ENCODE data around the gene CDH4. TPM values are rescaled to one million over a fixed set of nuclear protein-coding genes. Genes with fewer than 3 reads are reported as not detected.

CDH4 gene
- total RNA-seq, 6 donors from 2014 or later = 0.20 to 1.0 (median 0.40) TPM; not detected in 1

GRCh38 chr20:61373956-61374545 lies 122.0 kb downstream of the CDH4 start:
- WGBS, 2 donors = 86 to 87% methylated on average over 19 of the region's 19 CpGs
- no peaks in the 10 kb centered on the region for H3K4me1 ChIP-seq
- H3K36me3 ChIP-seq = no peaks in the 10 kb centered on the region
- no peak for ATAC-seq (ENCODE audit: low FRiP score in 2 of 2)
- TF ChIP-seq CTCF (IDR thresholded peaks at IDR 0.05) = no peak
- TF ChIP-seq EP300 (IDR thresholded peaks at IDR 0.05) = no peak
- no peak for TF ChIP-seq POLR2A (IDR thresholded peaks at IDR 0.05)
- no peak for TF ChIP-seq POLR2AphosphoS5 (IDR thresholded peaks at IDR 0.05)
- no peak overlapping the region for H3K27ac ChIP-seq
- H3K27me3 ChIP-seq = no peaks in the 10 kb centered on the region
- DNase-seq = no peak
- peaks cover 0 to 5% (median 0%) of the 10 kb centered on the region in 4 donors for H3K9me3 ChIP-seq
- H3K4me3 ChIP-seq = no peak overlapping the region

- no peak for ATAC-seq (ENCODE audit: low FRiP score in 2 of 2)
Measured at GRCh38 chr20:61376541-61377240, 124.6 kb downstream of the CDH4 start.

GRCh38 chr20:61378694-61379355 lies 126.8 kb downstream of the CDH4 start:
- Histone ChIP-seq H3K36me3 (no peaks in the 10 kb centered on the region), H3K27ac (no peak overlapping the region), H3K27me3 (no peaks in the 10 kb centered on the region), H3K4me3 (no peak overlapping the region), H3K4me1 (no peaks in the 10 kb centered on the region), H3K9me3 (peaks cover 0 to 11% (median 2%) of the 10 kb centered on the region in 4 donors)
- 50 to 67% methylated on average over 7 of the region's 7 CpGs for WGBS, 2 donors
- TF ChIP-seq POLR2A (IDR thresholded peaks at IDR 0.05) = no peak
- TF ChIP-seq POLR2AphosphoS5 (IDR thresholded peaks at IDR 0.05) = no peak
- TF ChIP-seq EP300 (IDR thresholded peaks at IDR 0.05) = no peak
- no peak for TF ChIP-seq CTCF (IDR thresholded peaks at IDR 0.05)
- DNase-seq (no peak), ATAC-seq (ENCODE audit: low FRiP score in 2 of 2) (no peak)

More at GRCh38 chr20:61376541-61377240, 124.6 kb downstream of the CDH4 start:
- Histone ChIP-seq H3K27ac (no peak overlapping the region), H3K4me3 (no peak overlapping the region), H3K9me3 (peaks cover 0 to 5% (median 0%) of the 10 kb centered on the region in 4 donors), H3K27me3 (no peaks in the 10 kb centered on the region), H3K36me3 (no peaks in the 10 kb centered on the region), H3K4me1 (no peaks in the 10 kb centered on the region)
- no peak for TF ChIP-seq POLR2A (IDR thresholded peaks at IDR 0.05)
- no peak for TF ChIP-seq POLR2AphosphoS5 (IDR thresholded peaks at IDR 0.05)
- TF ChIP-seq CTCF (IDR thresholded peaks at IDR 0.05) = no peak
- no peak for TF ChIP-seq EP300 (IDR thresholded peaks at IDR 0.05)
- 86 to 89% methylated on average over 12 of the region's 12 CpGs for WGBS, 2 donors
- no peak for DNase-seq

GRCh38 chr20:61379898-61380544 lies 128.0 kb downstream of the CDH4 start:
- no peaks in the 10 kb centered on the region for H3K27me3 ChIP-seq
- no peaks in the 10 kb centered on the region for H3K36me3 ChIP-seq
- H3K9me3 ChIP-seq = peaks cover 0 to 11% (median 2%) of the 10 kb centered on the region in 4 donors
- H3K4me3 ChIP-seq = no peak overlapping the region
- WGBS, 2 donors = 81% methylated on average over 6 of the region's 6 CpGs
- no peak for ATAC-seq (ENCODE audit: low FRiP score in 2 of 2)
- no peak overlapping the region for H3K27ac ChIP-seq
- TF ChIP-seq POLR2A (IDR thresholded peaks at IDR 0.05) = no peak
- no peak for TF ChIP-seq POLR2AphosphoS5 (IDR thresholded peaks at IDR 0.05)
- TF ChIP-seq CTCF (IDR thresholded peaks at IDR 0.05) = no peak
- TF ChIP-seq EP300 (IDR thresholded peaks at IDR 0.05) = no peak
- no peaks in the 10 kb centered on the region for H3K4me1 ChIP-seq
- DNase-seq = no peak

Data from upper lobe of left lung (tissue), 6 donors.